T-helper 2 cell treated with Interferon-gamma antibody and Interleukin-4, amounts not matched to agents 5 μg/mL and 100 μg/mL, for 36 hours (primary cell): ENCODE measurements around the gene PIGK.
A peak's percentile ranks its signal among the peaks of the same experiment; 100 is the strongest.

Source experiments
- DNase-seq: peaks from one replicate; pipeline ENCODE4 v3.0.0; 2021; ENCODE audit warnings: low spot score
- H3K27ac Mint-ChIP-seq: one replicate; pipeline ENCODE4 v1.8.0; 2021; ENCODE audit warnings: mild to moderate bottlenecking, mixed read lengths
- H3K27me3 Mint-ChIP-seq: one replicate; pipeline ENCODE4 v1.8.0; 2021; ENCODE audit warnings: low read depth, mixed read lengths
- H3K36me3 Mint-ChIP-seq: one replicate; pipeline ENCODE4 v1.8.0; 2021; ENCODE audit warnings: low read depth, mixed read lengths
- H3K4me1 Mint-ChIP-seq: one replicate; pipeline ENCODE4 v1.8.0; 2021; ENCODE audit warnings: low read depth, mixed read lengths
- H3K4me3 Mint-ChIP-seq: one replicate; pipeline ENCODE4 v1.8.0; 2022; ENCODE audit warnings: mild to moderate bottlenecking, moderate library complexity, mixed read lengths
- H3K9me3 Mint-ChIP-seq: one replicate; pipeline ENCODE4 v1.8.0; 2021; ENCODE audit warnings: mixed read lengths

The PIGK gene

GRCh38 chr1:77219166-77219887 lies at the start of gene PIGK:
Gene PIGK, minus strand, starts transcription at chr1:77219430. Its CDS starts 28 bp downstream, at chr1:77219402.
- Mint-ChIP-seq H3K27me3 (no peaks in the 10 kb centered on the region), H3K4me3 (peak within 1 kb of the TSS; percentile 93), H3K4me1 (peaks cover 24% of the 10 kb centered on the region), H3K9me3 (no peaks in the 10 kb centered on the region), H3K27ac (peak within 1 kb of the TSS; percentile 88), H3K36me3 (peaks cover 17% of the 10 kb centered on the region)
- peak; percentile 86 for DNase-seq

- no peaks in the 10 kb centered on the region for H3K36me3 Mint-ChIP-seq
- H3K27ac Mint-ChIP-seq = no peak overlapping the region
- DNase-seq = no peak
Measured at GRCh38 chr1:77267035-77267434, 47.8 kb upstream of the PIGK start.

GRCh38 chr1:77265180-77265579 lies 46.0 kb upstream of the PIGK start:
- no peak for DNase-seq
- Mint-ChIP-seq H3K4me1 (no peaks in the 10 kb centered on the region), H3K9me3 (no peaks in the 10 kb centered on the region), H3K27me3 (no peaks in the 10 kb centered on the region), H3K4me3 (no peak overlapping the region), H3K27ac (no peak overlapping the region), H3K36me3 (no peaks in the 10 kb centered on the region)

More at GRCh38 chr1:77267035-77267434, 47.8 kb upstream of the PIGK start:
- Mint-ChIP-seq H3K27me3 (no peaks in the 10 kb centered on the region), H3K4me1 (no peaks in the 10 kb centered on the region), H3K9me3 (no peaks in the 10 kb centered on the region), H3K4me3 (no peak overlapping the region)

- Mint-ChIP-seq H3K4me1 (no peaks in the 10 kb centered on the region), H3K27ac (no peak overlapping the region), H3K9me3 (no peaks in the 10 kb centered on the region), H3K36me3 (no peaks in the 10 kb centered on the region), H3K4me3 (no peak overlapping the region), H3K27me3 (no peaks in the 10 kb centered on the region)
- no peak for DNase-seq
Measured at GRCh38 chr1:77263708-77264107, 44.5 kb upstream of the PIGK start.

- peaks cover 1% of the 10 kb centered on the region for H3K4me1 Mint-ChIP-seq
- no peak for DNase-seq
- no peak overlapping the region for H3K4me3 Mint-ChIP-seq
- no peak overlapping the region for H3K27ac Mint-ChIP-seq
- no peaks in the 10 kb centered on the region for H3K36me3 Mint-ChIP-seq
- no peaks in the 10 kb centered on the region for H3K27me3 Mint-ChIP-seq
- H3K9me3 Mint-ChIP-seq = peaks cover 38% of the 10 kb centered on the region
Measured at GRCh38 chr1:77253211-77253610, 34.0 kb upstream of the PIGK start.

- H3K27ac Mint-ChIP-seq = no peak overlapping the region
- no peak overlapping the region for H3K4me3 Mint-ChIP-seq
- H3K36me3 Mint-ChIP-seq = no peaks in the 10 kb centered on the region
- no peaks in the 10 kb centered on the region for H3K27me3 Mint-ChIP-seq
- H3K4me1 Mint-ChIP-seq = peaks cover 1% of the 10 kb centered on the region
- no peak for DNase-seq
- H3K9me3 Mint-ChIP-seq = peaks cover 29% of the 10 kb centered on the region
Measured at GRCh38 chr1:77250126-77250525, 30.9 kb upstream of the PIGK start.

- no peaks in the 10 kb centered on the region for H3K36me3 Mint-ChIP-seq
- no peak overlapping the region for H3K4me3 Mint-ChIP-seq
- no peak overlapping the region for H3K27ac Mint-ChIP-seq
- H3K4me1 Mint-ChIP-seq = peaks cover 1% of the 10 kb centered on the region
- peaks cover 25% of the 10 kb centered on the region for H3K9me3 Mint-ChIP-seq
- H3K27me3 Mint-ChIP-seq = no peaks in the 10 kb centered on the region
- no peak for DNase-seq
Measured at GRCh38 chr1:77245830-77246229, 26.6 kb upstream of the PIGK start.

GRCh38 chr1:77239311-77239710 lies 20.1 kb upstream of the PIGK start:
- Mint-ChIP-seq H3K27ac (no peak overlapping the region), H3K4me3 (no peak overlapping the region), H3K27me3 (no peaks in the 10 kb centered on the region), H3K4me1 (no peaks in the 10 kb centered on the region), H3K36me3 (no peaks in the 10 kb centered on the region), H3K9me3 (peaks cover 10% of the 10 kb centered on the region)
- DNase-seq = no peak

GRCh38 chr1:77238462-77238861 lies 19.2 kb upstream of the PIGK start:
- no peak overlapping the region for H3K4me3 Mint-ChIP-seq
- H3K36me3 Mint-ChIP-seq = no peaks in the 10 kb centered on the region
- DNase-seq = no peak
- peaks cover 11% of the 10 kb centered on the region for H3K9me3 Mint-ChIP-seq
- H3K27me3 Mint-ChIP-seq = no peaks in the 10 kb centered on the region
- no peaks in the 10 kb centered on the region for H3K4me1 Mint-ChIP-seq
- H3K27ac Mint-ChIP-seq = no peak overlapping the region

GRCh38 chr1:77234943-77235342 lies 15.7 kb upstream of the PIGK start:
- no peaks in the 10 kb centered on the region for H3K36me3 Mint-ChIP-seq
- no peak for DNase-seq
- H3K9me3 Mint-ChIP-seq = peaks cover 11% of the 10 kb centered on the region
- H3K27ac Mint-ChIP-seq = no peak overlapping the region
- H3K4me1 Mint-ChIP-seq = no peaks in the 10 kb centered on the region
- H3K27me3 Mint-ChIP-seq = peaks cover 2% of the 10 kb centered on the region
- no peak overlapping the region for H3K4me3 Mint-ChIP-seq

- Mint-ChIP-seq H3K9me3 (peaks cover 11% of the 10 kb centered on the region), H3K4me1 (no peaks in the 10 kb centered on the region), H3K27ac (no peak overlapping the region), H3K27me3 (peaks cover 2% of the 10 kb centered on the region), H3K36me3 (no peaks in the 10 kb centered on the region), H3K4me3 (no peak overlapping the region)
- DNase-seq = no peak
Measured at GRCh38 chr1:77234096-77234495, 14.9 kb upstream of the PIGK start.

- Mint-ChIP-seq H3K9me3 (peaks cover 11% of the 10 kb centered on the region), H3K36me3 (no peaks in the 10 kb centered on the region), H3K4me1 (no peaks in the 10 kb centered on the region), H3K27ac (no peak overlapping the region), H3K4me3 (no peak overlapping the region), H3K27me3 (peaks cover 2% of the 10 kb centered on the region)
- no peak for DNase-seq
Measured at GRCh38 chr1:77232829-77233228, 13.6 kb upstream of the PIGK start.

- no peaks in the 10 kb centered on the region for H3K36me3 Mint-ChIP-seq
- H3K27me3 Mint-ChIP-seq = peaks cover 2% of the 10 kb centered on the region
- no peaks in the 10 kb centered on the region for H3K4me1 Mint-ChIP-seq
- peaks cover 11% of the 10 kb centered on the region for H3K9me3 Mint-ChIP-seq
- no peak overlapping the region for H3K27ac Mint-ChIP-seq
- H3K4me3 Mint-ChIP-seq = no peak overlapping the region
- no peak for DNase-seq
Measured at GRCh38 chr1:77230051-77230450, 10.8 kb upstream of the PIGK start.

GRCh38 chr1:77228836-77229235 lies 9.6 kb upstream of the PIGK start:
- H3K27me3 Mint-ChIP-seq = peaks cover 2% of the 10 kb centered on the region
- no peaks in the 10 kb centered on the region for H3K36me3 Mint-ChIP-seq
- H3K4me3 Mint-ChIP-seq = no peak overlapping the region

GRCh38 chr1:77227381-77227780 lies 8.2 kb upstream of the PIGK start:
- Mint-ChIP-seq H3K27me3 (peaks cover 2% of the 10 kb centered on the region), H3K36me3 (peaks cover 3% of the 10 kb centered on the region), H3K27ac (no peak overlapping the region), H3K4me3 (no peak overlapping the region), H3K9me3 (no peaks in the 10 kb centered on the region), H3K4me1 (no peaks in the 10 kb centered on the region)
- DNase-seq = no peak

More at GRCh38 chr1:77228836-77229235, 9.6 kb upstream of the PIGK start:
- Mint-ChIP-seq H3K4me1 (no peaks in the 10 kb centered on the region), H3K27ac (no peak overlapping the region), H3K9me3 (peaks cover 6% of the 10 kb centered on the region)
- DNase-seq = no peak
